ENCODE measurements around the gene FBXO38. TPM values are rescaled to one million over a fixed set of nuclear protein-coding genes. Genes with fewer than 3 reads are reported as not detected.
A peak's percentile ranks its signal among the peaks of the same experiment; 100 is the strongest.

The FBXO38 gene
- total RNA-seq, 1 donor from 2014 or later = 51.5 TPM

DNA sequence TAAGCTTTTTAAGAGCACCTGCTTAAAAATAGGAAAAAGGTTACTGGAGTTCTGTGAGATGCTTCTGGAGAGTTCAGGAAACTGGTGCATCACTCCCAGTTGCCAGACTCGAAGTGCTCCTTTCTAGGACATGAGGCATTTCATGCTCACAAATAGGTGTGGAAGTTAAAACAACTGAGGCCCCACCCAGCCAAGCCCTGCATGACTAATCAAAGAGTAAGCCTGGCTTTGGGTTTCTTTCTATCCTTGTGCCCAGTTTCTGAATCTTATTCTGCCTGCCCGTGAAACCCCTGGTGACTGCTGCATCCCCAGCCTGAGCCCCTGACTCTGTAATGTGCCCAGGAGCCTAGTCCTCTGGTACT lies 40.7 kb upstream of the FBXO38 start:
- no peak for DNase-seq (ENCODE audit: extremely low spot score, unreplicated experiment)
- TF ChIP-seq, protein P1, sequence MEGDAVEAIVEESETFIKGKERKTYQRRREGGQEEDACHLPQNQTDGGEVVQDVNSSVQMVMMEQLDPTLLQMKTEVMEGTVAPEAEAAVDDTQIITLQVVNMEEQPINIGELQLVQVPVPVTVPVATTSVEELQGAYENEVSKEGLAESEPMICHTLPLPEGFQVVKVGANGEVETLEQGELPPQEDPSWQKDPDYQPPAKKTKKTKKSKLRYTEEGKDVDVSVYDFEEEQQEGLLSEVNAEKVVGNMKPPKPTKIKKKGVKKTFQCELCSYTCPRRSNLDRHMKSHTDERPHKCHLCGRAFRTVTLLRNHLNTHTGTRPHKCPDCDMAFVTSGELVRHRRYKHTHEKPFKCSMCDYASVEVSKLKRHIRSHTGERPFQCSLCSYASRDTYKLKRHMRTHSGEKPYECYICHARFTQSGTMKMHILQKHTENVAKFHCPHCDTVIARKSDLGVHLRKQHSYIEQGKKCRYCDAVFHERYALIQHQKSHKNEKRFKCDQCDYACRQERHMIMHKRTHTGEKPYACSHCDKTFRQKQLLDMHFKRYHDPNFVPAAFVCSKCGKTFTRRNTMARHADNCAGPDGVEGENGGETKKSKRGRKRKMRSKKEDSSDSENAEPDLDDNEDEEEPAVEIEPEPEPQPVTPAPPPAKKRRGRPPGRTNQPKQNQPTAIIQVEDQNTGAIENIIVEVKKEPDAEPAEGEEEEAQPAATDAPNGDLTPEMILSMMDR (conservative IDR thresholded peaks at IDR 0.05) = no peak
- no peaks in the 10 kb centered on the region for H3K36me3 Mint-ChIP-seq
- no peaks in the 10 kb centered on the region for H3K4me1 Mint-ChIP-seq (ENCODE audit: unreplicated experiment)
- peaks cover 4% of the 10 kb centered on the region for H3K9me3 Mint-ChIP-seq
- H3K27me3 Mint-ChIP-seq = no peaks in the 10 kb centered on the region
- H3K4me3 Mint-ChIP-seq = peak overlapping the region; percentile 56
- H3K27ac Mint-ChIP-seq = peak overlapping the region; percentile 100

DNA sequence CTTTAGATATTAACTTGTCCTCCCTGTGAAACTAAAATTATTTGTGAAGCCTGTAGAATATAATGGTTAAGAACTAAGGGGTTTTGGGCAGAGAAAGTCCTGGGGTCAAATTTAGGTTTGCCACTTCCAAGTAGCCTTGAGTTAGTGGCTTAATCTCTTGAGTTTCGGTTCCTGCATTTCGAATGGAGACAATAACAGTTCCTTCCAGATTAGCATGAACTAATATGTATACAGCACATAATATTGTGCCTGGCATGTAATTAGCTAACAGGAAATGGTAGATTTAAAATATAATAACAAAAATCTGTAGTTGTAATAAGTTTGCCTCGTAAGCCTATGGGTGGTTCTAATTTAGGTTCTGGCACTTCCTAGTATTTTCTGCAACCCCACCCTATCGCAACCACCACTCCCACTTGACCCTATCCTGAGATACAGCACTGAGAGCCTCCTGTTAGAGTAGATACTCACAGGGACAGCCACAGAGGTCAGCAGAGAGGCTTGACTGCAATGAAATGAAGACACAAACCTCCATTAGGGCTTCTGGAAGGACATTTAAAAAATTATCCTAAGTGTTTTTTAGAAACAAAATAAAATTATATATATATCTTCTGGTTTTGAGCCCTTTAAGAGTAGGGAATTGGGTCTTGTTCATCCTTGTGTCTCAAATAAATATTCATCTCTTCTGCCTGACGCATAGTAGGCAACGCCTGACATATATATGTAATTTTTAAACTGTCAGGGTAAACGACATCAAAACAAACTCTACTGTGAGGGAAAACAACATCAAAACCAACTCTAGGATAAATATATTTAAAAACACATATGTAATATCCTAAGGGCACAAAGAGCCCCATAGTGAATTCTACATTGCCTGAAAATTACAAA lies 39.9 kb upstream of the FBXO38 start:
- peaks cover 4% of the 10 kb centered on the region for H3K9me3 Mint-ChIP-seq
- peak overlapping the region; percentile 100 for H3K27ac Mint-ChIP-seq
- H3K36me3 Mint-ChIP-seq = no peaks in the 10 kb centered on the region
- TF ChIP-seq, protein P1 (conservative IDR thresholded peaks at IDR 0.05) = no peak
- H3K4me3 Mint-ChIP-seq = peak overlapping the region; percentile 56
- no peak for DNase-seq (ENCODE audit: extremely low spot score, unreplicated experiment)
- no peaks in the 10 kb centered on the region for H3K27me3 Mint-ChIP-seq
- H3K4me1 Mint-ChIP-seq (ENCODE audit: unreplicated experiment) = no peaks in the 10 kb centered on the region

- Mint-ChIP-seq H3K4me3 (no peak overlapping the region), H3K36me3 (no peaks in the 10 kb centered on the region), H3K9me3 (no peaks in the 10 kb centered on the region), H3K4me1 (ENCODE audit: unreplicated experiment) (no peaks in the 10 kb centered on the region), H3K27ac (no peak overlapping the region), H3K27me3 (no peaks in the 10 kb centered on the region)
- no peak for DNase-seq (ENCODE audit: extremely low spot score, unreplicated experiment)
- TF ChIP-seq, protein P1 (conservative IDR thresholded peaks at IDR 0.05) = no peak
These were observed 36.1 kb upstream of the FBXO38 start for GRCh38 chr5:148347706-148348105.

DNA sequence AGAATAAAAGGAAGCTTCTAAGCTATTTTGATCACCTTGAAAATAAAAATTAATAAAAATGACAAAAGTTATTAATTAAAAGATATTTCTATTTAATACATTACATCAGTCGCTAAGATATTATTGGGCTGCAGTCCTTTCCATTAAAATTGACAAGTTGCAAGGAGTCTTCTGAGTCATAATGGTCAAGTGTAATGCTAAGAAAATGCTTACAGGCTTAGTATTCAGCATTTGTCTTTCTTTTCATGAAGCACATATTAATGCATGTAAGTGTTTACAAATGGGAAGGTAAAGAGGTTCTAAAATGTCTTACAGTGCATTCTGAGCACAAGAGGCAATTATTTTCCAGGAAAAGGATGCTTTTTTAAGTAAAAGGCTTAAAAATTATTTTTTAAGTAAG lies 31.1 kb upstream of the FBXO38 start:
- Mint-ChIP-seq H3K27me3 (no peaks in the 10 kb centered on the region), H3K4me3 (no peak overlapping the region), H3K9me3 (no peaks in the 10 kb centered on the region), H3K27ac (no peak overlapping the region), H3K4me1 (ENCODE audit: unreplicated experiment) (no peaks in the 10 kb centered on the region), H3K36me3 (no peaks in the 10 kb centered on the region)
- no peak for DNase-seq (ENCODE audit: extremely low spot score, unreplicated experiment)
- TF ChIP-seq, protein P1 (conservative IDR thresholded peaks at IDR 0.05) = no peak

DNA sequence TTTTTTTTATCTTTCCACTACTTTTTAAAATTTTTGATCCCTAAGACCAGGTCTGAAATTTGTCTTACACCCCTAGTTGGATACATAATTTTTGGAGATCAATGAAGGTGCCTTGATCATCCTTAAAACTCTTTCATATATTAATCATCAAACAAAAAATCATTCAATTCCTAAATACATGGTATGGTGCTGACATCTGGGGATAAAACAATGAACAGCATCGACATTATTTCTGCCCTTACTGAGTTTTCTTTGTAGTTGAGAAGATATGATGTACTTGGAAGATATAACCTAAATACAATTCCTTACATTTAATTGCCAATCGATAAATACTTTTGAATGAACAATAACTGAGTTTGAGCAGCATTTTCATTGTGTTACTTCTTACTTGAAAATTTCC lies 30.1 kb upstream of the FBXO38 start:
- Mint-ChIP-seq H3K9me3 (no peaks in the 10 kb centered on the region), H3K27me3 (no peaks in the 10 kb centered on the region), H3K27ac (no peak overlapping the region), H3K4me1 (ENCODE audit: unreplicated experiment) (no peaks in the 10 kb centered on the region), H3K4me3 (no peak overlapping the region), H3K36me3 (no peaks in the 10 kb centered on the region)
- TF ChIP-seq, protein P1 (conservative IDR thresholded peaks at IDR 0.05) = no peak
- no peak for DNase-seq (ENCODE audit: extremely low spot score, unreplicated experiment)

Measured in type B pancreatic cell (in vitro differentiated cells).